Glutamatergic neuron (in vitro differentiated cells): Measurements from ENCODE around the gene OPRM1. TPM values are rescaled to one million over a fixed set of nuclear protein-coding genes. Genes with fewer than 3 reads are reported as not detected.
"Not testable (repeated sequence)": the region's sequence is repeated elsewhere in the genome, so short reads cannot be mapped to it uniquely, and the experiment has no call there.

Experiments
- DNase-seq: peaks from one replicate; pipeline ENCODE4 v3.0.0; 2022
- H3K27ac Mint-ChIP-seq: one replicate; pipeline ENCODE4 v1.8.0; 2020; ENCODE audit warnings: mild to moderate bottlenecking, mixed read lengths, inconsistent platforms; ENCODE audit not compliant: unreplicated experiment
- H3K27me3 Mint-ChIP-seq: one replicate; pipeline ENCODE4 v1.8.0; 2020; ENCODE audit warnings: mild to moderate bottlenecking, moderate library complexity, mixed read lengths, inconsistent platforms; ENCODE audit not compliant: unreplicated experiment
- H3K36me3 Mint-ChIP-seq: one replicate; pipeline ENCODE4 v1.8.0; 2020; ENCODE audit warnings: mild to moderate bottlenecking, mixed read lengths, inconsistent platforms; ENCODE audit not compliant: unreplicated experiment
- H3K4me1 Mint-ChIP-seq: one replicate; pipeline ENCODE4 v1.8.0; 2020; ENCODE audit warnings: mild to moderate bottlenecking, low read depth, mixed read lengths, inconsistent platforms; ENCODE audit not compliant: unreplicated experiment
- H3K4me3 Mint-ChIP-seq: one replicate; pipeline ENCODE4 v1.8.0; 2020; ENCODE audit warnings: mild to moderate bottlenecking, mixed read lengths, inconsistent platforms; ENCODE audit not compliant: unreplicated experiment
- H3K9me3 Mint-ChIP-seq: one replicate; pipeline ENCODE4 v1.8.0; 2020; ENCODE audit warnings: mild to moderate bottlenecking, moderate library complexity, mixed read lengths, inconsistent platforms; ENCODE audit not compliant: unreplicated experiment
- total RNA-seq: library from RNA; stranded (reverse); fragmentation: NEBNext Ultra II Directional; extraction: Animal tissue kit (Norgen Biotek cat#: 25700); gene quantifications from one replicate; pipeline ENCODE4 v1.2.1, GENCODE V29; 2021; ENCODE audit not compliant: unreplicated experiment
- TF ChIP-seq, protein P1 (sequence below): fragments of 200-600 bp; sonication (generic); IDR thresholded peaks from one replicate; pipeline ENCODE4 v1.5.0; 2021; ENCODE audit not compliant: partially characterized antibody, unreplicated experiment

Gene OPRM1
- total RNA-seq, 1 donor from 2014 or later, result not detected

DNA sequence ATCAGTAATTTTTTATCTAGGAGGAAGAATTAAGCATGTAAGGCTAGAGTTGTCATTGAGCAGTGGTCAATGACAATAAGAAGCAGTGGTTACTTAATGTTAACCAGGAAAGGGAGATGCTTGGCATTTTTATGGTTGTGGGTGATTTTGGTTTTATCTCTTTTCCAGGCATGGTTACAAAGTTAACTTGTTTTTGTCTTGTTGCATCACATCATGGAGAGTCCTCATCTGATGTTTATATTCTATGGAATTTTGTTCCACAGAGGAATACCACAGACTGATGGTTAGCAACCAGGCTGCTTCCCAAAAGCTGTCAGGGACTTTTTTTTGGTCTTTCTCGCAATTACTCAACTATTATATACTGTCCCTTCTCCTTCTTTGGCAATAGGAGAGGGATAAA, 32.7 kb downstream of the OPRM1 start:
- H3K4me3 Mint-ChIP-seq, result no peak overlapping the region
- peaks cover 8% of the 10 kb centered on the region for H3K4me1 Mint-ChIP-seq
- no peak for DNase-seq
- no peaks in the 10 kb centered on the region for H3K27me3 Mint-ChIP-seq
- TF ChIP-seq, protein P1, sequence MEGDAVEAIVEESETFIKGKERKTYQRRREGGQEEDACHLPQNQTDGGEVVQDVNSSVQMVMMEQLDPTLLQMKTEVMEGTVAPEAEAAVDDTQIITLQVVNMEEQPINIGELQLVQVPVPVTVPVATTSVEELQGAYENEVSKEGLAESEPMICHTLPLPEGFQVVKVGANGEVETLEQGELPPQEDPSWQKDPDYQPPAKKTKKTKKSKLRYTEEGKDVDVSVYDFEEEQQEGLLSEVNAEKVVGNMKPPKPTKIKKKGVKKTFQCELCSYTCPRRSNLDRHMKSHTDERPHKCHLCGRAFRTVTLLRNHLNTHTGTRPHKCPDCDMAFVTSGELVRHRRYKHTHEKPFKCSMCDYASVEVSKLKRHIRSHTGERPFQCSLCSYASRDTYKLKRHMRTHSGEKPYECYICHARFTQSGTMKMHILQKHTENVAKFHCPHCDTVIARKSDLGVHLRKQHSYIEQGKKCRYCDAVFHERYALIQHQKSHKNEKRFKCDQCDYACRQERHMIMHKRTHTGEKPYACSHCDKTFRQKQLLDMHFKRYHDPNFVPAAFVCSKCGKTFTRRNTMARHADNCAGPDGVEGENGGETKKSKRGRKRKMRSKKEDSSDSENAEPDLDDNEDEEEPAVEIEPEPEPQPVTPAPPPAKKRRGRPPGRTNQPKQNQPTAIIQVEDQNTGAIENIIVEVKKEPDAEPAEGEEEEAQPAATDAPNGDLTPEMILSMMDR, result no peak
- no peak overlapping the region for H3K27ac Mint-ChIP-seq
- no peaks in the 10 kb centered on the region for H3K36me3 Mint-ChIP-seq
- H3K9me3 Mint-ChIP-seq, result no peaks in the 10 kb centered on the region

DNA sequence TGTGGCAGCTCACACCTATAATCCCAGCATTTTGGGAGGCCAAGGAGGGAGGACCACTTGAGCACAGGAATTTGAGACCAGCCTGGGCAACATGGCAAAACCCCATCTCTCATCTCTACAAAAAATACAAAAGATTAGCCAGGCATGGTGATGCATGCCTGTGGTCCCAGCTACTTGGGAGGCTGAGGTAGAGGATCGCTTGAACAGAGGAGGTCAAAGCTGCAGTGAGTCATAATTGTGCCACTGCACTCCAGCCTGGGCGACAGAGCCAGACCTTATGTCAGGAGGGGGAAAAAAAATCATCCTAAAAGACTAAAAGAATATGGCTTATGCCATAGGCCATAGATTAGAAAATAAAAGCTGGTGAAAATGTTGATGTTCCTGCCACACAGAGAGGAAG, 39.6 kb downstream of the OPRM1 start:
- not testable (repeated sequence) for H3K27me3 Mint-ChIP-seq, H3K9me3 Mint-ChIP-seq, H3K36me3 Mint-ChIP-seq, DNase-seq, H3K4me1 Mint-ChIP-seq, H3K4me3 Mint-ChIP-seq, H3K27ac Mint-ChIP-seq

DNA sequence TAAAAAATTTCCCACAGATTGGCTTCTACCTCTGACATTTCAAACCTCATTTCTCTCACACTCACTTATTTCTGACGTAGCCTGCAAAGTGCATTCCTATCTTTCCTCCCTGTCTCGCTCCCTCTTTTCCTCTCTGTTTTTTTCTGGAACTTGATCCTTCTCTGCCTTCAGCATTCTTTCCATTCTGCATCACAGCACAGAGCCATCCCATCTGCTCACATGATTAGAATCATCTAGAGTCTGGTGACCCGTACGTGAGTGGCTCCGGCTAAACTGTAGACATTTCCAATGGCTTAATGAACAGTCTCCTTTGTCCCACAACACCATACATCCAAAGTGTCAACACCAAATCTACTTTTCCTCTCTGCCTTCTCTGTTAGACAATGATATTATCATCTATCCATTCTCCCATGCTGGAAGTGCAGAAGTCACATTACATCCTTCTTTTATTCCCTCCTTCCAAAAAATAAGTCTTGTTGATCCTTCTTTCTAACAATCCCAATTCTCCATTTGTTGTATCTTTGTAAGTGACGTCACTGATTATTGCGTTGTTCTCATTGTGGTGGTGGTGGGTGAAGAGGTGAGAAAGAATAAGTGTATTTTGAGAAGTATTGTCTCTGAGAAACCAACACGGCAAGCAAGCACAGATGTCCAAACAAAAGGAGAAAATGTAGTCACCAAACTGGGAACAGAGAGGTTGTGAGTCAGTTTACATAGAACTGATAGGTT, 41.6 kb downstream of the OPRM1 start:
- H3K27ac Mint-ChIP-seq, result peak overlapping the region; percentile 19
- no peak for DNase-seq

DNA sequence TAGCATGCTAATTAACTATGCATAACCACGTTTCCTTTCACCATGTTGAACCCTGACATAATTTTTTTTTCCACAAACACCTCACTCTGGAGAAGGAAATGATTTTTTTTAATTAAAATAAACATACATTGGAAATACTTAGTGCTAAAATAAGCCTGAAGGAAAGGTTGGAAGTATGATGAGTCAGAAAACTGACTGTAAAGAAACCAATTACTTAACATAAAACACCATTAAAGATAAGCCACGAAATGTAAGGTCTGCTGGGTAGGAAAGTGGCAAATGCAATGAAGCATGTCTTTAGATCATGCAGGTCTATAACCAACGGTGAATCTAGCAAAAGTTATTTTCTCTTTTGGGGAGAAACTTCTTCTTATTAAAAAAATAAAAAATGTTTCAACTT, 47.5 kb downstream of the OPRM1 start:
- no peak overlapping the region for H3K4me3 Mint-ChIP-seq
- TF ChIP-seq, protein P1, result no peak

More for the DNA sequence above, 41.6 kb downstream of the OPRM1 start:
- Mint-ChIP-seq H3K4me3 (no peak overlapping the region), H3K9me3 (no peaks in the 10 kb centered on the region), H3K36me3 (no peaks in the 10 kb centered on the region), H3K27me3 (peaks cover 4% of the 10 kb centered on the region), H3K4me1 (peaks cover 5% of the 10 kb centered on the region)
- TF ChIP-seq, protein P1, result no peak

DNA sequence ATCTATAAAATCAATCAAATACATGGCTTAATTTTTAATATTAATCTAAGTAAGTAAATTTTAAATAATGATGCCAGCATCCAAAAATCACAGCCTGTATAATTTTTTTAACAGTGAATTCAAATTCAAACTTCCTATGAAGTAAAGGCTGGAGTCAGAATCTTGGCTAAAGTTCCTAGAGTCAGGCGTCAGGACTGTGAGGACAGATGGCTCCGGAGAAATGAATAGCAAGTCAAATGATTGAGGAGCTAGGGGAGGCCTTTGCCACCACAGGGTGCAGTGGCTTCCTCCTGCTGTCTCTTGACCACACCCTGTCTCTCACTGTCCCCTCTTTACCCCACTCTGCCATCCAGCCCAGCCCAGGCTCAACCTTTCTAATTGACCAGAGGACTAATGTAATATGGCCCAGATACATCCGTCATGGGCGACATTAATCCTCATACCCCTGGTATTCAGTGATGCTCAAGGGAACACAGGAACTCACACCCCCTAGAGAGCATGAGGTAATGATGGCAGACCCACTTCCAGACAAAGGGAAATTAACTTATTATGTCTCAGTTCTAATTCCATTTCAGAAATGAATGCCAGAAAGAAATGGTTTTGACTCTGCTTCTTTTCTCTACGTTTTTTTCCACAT, 53.4 kb downstream of the OPRM1 start:
- Mint-ChIP-seq H3K9me3 (no peaks in the 10 kb centered on the region), H3K36me3 (no peaks in the 10 kb centered on the region), H3K4me3 (no peak overlapping the region), H3K27ac (no peak overlapping the region), H3K27me3 (peaks cover 3% of the 10 kb centered on the region), H3K4me1 (no peaks in the 10 kb centered on the region)
- TF ChIP-seq, protein P1, result no peak
- no peak for DNase-seq

More for the DNA sequence above, 47.5 kb downstream of the OPRM1 start:
- H3K4me1 Mint-ChIP-seq, result no peaks in the 10 kb centered on the region
- no peak for DNase-seq
- H3K9me3 Mint-ChIP-seq, result no peaks in the 10 kb centered on the region
- H3K36me3 Mint-ChIP-seq, result no peaks in the 10 kb centered on the region
- no peaks in the 10 kb centered on the region for H3K27me3 Mint-ChIP-seq
- no peak overlapping the region for H3K27ac Mint-ChIP-seq
